ENCODE measurements around the gene NADK.

The NADK gene, protein sequence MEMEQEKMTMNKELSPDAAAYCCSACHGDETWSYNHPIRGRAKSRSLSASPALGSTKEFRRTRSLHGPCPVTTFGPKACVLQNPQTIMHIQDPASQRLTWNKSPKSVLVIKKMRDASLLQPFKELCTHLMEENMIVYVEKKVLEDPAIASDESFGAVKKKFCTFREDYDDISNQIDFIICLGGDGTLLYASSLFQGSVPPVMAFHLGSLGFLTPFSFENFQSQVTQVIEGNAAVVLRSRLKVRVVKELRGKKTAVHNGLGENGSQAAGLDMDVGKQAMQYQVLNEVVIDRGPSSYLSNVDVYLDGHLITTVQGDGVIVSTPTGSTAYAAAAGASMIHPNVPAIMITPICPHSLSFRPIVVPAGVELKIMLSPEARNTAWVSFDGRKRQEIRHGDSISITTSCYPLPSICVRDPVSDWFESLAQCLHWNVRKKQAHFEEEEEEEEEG

DNA sequence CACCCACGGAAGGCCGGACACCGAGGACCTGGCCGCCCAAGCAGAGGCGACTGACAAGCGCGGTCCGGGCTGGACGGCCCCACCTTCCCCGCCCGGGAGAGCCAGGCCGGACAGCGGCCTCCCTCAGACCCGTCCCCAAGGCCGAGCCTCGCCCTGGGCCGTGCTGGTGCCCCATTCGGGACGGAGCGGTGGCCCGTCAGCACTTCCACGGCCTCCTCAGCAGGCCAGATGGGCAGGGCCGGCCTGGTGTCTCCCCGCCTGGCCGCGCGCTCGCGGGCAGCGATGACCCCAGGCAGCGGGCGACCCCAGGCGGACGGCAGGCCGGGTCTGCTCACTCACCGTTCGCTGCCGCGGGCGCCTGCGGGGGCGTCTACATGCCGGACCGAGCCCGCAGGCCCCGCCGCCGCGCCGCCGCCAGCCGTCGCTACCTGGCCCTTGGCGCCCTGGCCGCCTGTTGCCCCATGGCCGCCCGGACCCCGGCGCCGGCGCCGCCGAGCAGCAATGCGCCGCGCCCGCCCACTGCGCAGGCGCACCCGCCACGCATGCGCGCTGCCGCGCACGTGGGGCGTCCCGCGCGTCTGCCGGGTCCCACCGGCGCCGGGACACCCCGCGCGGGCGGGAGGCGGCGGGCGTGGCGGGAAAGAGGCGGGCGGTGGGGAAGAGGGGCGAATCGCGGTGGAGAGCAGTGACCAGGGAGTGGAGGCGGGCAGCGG lies at the start of gene NADK:
TSS of gene NADK (minus strand) at position 521 of the 713 bp plus-strand sequence. CDS start 13,064 bp downstream, outside the sequence.
- peak; percentile 82 for DNase-seq

DNA sequence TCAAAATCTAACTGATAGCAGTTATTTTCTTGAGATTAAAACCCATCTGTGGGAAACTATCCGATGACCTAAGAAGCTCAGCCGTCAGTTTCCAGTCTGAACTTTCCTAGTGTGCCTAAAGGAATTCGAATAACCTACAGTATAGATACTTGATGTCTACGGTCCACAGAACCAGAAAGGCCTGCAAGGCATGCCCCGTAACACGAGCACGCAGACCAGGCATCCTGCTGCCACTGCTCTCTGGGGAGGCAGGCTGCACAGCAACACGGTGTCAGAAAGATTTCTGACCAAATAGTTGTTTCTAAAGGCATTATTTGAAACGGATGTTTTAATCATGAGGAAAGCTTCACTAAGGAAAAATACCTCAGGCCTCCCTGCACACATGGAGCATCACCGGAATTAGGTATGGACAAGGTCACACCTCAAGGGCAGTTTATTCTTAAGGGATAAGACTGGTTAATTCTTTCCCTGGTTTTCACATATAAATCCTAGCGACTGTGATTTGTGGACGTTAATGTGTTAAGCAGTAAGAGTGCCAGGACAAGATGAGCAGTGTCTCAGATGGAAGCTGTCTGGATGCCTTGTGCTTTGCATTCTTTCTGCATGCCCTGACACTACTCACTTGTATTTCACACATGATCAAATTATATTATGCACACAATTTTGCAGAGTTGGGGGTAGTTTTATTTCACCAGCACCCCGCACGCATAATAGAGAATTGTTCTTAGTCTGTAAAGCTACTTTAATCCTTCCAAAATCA lies 49.0 kb upstream of the NADK start:
- no peak for DNase-seq

DNA sequence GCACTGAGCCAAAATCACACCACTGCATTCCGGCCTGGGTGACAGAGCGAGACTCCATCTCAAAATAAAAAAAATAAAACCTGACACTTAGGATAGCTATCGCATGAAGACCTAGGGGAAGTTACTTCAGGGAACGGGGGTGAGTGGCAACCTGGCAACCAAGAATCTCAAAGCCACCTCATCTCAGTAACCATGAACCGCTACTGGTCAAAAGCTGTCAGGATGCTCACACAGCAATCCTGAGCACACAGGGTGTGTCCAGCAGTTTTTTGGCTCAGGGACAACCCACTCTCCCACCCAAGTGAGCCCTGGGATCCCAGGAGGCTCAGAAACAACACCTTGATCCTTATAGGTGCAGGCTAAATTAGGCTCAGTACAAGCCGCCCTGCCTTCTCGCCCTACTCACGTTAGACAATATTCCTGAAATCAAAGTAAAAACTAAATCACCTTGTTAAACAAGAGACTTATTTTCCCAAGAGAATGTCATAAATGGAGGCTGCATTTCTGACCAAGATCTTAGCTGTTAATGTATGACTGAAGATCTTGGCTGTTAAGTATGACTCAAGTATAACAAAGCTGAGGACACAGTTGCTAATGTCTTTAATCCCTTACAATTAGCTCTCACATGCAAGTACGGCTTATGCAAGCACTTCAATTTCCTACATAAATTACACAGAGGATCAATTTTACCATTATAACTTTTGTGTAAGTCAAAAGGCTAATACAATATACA lies 48.3 kb upstream of the NADK start:
- peak; percentile 23 for DNase-seq

GRCh38 chr1:1825217-1825616 lies 46.9 kb upstream of the NADK start:
- DNase-seq = peak; percentile 48

DNA sequence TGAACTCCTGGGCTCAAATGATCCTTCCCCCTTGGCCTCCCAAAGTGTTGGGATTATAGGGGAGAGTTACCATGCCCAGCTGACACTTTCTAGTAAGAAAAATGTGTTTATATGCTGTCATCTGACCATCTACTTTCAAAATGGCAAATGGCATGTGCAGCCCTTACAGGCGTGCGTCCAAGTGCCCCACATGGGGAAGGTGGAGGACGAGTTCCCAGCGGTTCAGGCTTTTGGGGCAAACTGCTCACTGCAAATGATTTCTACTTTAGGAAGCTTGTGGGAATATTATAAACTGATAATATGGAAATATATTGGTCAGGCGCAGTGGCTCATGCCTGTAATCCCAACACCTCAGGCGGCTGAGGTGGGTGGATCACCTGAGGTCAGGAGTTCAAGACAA lies 41.5 kb upstream of the NADK start:
- DNase-seq = no peak

DNA sequence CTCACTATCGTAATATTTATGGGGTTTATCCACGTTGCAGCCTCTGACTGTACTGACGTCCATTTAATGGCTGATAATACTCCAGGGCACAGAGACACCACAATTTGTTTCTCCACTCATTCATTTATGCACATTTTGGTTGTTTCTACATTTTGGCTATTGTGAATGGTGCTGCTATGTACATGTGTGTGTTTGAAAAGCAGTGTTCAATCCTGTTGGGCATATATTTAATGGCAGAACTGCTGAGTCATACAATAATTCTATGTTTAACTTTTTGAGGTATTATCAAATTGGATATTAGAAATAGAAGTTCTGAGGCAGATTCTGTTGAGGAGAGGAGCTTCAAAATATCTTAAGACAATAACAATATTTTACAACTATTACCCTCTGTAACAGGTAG lies 39.0 kb upstream of the NADK start:
- no peak for DNase-seq

DNA sequence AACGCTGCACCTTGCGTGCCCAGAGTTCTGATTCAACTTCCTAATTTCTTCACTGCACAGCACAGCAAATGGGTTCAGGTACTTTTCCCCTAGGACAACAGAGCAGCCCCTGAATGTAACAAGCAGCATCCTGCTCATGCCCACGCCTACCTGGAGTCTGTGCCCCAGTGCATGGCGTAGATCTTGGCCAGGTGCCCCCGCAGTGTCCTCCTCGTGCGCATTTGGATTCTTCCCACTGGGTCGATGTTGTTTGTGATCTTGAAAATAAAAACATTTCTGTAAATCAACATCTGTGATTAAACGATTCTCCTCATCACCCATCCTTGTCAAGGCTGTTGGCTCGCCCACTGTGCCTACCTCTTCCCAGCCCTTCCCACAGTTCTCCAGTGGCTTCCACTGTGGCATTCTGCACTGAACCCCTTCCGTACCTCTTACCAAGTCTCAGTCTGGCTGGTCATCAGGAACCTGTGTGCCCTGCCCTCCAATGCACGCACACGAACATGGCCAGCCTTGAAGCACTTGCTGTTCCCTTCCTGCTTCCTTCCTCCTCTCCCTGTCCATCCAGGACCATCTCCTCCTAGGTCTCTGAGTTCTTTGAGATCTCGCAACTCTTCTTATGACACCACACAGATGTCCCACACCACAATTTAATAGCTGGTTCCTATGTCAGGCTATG lies 37.5 kb upstream of the NADK start:
- DNase-seq = no peak

DNA sequence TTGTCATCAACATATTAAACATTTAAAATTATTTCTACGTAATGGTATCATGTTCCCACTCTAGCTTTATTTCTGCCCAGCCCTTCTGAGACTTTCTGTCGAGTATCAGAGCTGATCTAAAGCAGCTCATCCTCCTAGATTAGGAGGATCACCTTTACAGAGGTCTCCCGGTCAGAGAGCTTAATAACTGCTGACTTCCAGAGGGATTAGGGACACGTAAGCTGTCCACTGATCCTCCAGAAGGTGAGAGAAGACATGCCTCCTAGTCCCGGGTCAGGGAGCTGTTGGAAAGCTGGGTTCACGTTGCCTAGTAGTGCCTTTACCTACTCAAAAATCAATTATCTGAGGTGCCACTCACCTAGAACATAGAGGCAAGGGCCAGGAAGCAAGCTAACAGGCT lies 31.2 kb upstream of the NADK start:
- DNase-seq = no peak

- no peak for DNase-seq
Measured at GRCh38 chr1:1808206-1808605, 29.9 kb upstream of the NADK start.

GRCh38 chr1:1806890-1807289 lies 28.6 kb upstream of the NADK start:
- no peak for DNase-seq

GRCh38 chr1:1804301-1804700 lies 26.0 kb upstream of the NADK start:
- no peak for DNase-seq

DNA sequence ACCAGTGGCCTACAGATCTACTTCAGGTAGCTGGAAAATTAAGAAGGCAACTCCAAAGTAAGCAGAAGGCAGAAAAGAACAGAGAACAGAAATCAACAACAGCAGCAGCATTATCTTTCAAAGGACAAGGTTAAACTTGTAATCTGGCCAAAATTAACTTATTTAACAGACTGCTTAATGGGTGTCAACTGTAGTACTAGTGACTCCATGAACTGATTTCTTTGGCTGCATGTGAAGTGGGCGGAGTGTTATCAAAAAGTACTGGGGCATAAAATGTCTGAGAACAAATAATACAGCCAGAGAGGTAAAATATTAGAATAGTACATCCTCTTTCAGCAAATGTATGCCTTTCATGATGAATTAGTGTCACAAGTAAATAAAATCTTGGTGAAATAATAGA lies 24.6 kb upstream of the NADK start:
- DNase-seq = no peak

- no peak for DNase-seq
Measured at GRCh38 chr1:1799716-1800115, 21.4 kb upstream of the NADK start.

DNA sequence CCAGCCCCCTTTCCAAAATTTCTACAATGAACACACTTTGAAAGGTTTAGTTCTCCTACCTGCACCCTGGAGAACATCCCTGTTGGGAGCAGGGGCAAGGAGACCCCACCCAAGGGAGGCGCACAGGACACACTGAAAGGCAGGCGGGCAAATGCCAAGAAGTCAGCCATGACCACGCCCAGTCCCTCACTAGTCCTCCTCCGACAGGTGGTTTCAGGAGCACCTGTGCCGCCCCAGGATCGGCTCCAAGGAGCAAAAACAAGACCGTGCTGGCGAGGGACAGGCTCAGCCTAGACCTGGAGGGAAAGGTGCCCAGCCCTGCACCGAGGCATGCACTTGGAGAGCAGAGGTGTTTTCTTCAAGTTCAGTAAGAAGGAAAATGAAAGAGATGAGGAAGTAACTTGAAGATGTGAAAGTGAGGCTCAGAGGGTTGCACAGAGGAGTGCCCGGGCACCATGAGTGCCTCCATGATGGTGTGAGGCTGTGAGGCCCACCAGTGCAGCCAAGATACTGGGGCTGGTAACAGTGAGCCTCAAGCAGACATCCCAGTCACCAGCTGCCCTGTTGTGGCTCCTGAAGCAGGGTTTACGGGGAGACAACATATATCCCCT lies 19.6 kb upstream of the NADK start:
- no peak for DNase-seq

DNA sequence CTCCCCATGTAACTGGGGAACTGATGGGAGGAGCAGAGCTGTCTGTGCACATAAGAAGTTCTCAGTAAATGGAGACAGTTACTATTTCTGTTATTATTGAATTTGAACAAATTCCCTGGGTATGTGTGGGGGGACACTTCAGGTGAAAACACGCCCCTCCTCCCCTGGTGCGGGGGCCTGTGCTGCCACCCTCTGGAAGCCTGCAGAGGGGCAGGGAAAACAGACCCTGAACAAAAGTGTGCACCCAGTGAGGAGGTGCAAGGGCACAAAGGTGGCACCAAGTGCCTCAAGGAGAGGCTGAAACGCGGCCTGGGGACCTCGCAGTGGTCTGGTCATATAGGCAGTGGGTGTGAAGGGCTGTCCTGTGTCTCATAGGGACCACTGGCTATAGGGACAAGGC lies 18.2 kb upstream of the NADK start:
- DNase-seq = no peak

DNA sequence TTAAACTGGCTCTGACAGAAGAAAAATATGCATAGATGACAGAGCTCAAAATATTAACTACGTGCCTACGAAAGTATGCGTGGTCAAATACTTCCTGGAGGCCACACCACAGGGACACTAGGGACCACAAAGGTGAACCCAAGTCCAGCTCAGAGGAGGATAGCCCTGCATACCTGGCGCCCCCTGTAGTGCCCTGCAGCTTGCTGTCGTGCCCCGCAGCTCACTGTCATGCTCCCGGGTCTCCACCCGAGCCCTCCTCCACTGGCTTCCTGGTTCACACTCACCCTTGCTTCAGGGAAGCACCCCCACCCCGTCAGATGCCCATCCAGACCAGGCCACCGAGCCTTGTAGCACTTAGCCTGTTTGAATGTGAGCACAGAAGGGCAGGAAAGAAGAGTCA lies 16.7 kb upstream of the NADK start:
- DNase-seq = no peak

DNA sequence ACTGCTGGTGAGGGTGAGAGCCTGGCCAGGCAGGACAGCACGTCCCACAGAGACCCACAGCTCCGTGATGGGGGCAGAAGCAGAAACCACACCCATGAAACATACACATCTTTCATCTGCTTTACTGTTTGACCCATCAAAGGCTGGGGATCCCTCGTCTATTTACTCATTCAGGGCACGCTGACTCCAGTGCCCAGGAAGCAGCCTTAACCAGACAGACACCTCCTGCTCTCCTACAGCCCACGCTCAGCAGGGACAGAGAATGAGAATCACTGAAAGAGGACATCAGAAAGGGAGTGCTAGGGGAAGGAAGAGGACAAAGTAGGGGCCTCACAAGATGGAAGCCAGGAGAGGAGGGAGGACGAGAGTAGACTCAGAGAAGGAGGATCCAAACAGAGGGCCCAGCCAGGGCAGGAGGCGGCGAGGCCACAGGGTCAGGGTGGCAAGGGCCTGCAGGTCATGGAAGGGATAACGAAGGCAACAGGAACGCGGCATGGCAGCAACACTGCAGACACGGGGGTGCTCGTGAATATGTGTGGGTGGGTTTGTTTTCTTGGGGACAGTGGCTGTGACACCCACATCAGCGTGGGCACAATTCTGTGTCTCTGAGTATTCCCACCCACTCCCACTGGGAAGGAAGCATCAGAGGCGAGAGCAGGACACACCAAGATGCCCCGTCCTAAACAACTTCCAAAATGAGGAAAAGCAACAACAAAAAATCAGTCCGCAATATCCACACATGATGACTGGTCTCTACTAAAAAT lies 15.4 kb upstream of the NADK start:
- DNase-seq = no peak

DNA sequence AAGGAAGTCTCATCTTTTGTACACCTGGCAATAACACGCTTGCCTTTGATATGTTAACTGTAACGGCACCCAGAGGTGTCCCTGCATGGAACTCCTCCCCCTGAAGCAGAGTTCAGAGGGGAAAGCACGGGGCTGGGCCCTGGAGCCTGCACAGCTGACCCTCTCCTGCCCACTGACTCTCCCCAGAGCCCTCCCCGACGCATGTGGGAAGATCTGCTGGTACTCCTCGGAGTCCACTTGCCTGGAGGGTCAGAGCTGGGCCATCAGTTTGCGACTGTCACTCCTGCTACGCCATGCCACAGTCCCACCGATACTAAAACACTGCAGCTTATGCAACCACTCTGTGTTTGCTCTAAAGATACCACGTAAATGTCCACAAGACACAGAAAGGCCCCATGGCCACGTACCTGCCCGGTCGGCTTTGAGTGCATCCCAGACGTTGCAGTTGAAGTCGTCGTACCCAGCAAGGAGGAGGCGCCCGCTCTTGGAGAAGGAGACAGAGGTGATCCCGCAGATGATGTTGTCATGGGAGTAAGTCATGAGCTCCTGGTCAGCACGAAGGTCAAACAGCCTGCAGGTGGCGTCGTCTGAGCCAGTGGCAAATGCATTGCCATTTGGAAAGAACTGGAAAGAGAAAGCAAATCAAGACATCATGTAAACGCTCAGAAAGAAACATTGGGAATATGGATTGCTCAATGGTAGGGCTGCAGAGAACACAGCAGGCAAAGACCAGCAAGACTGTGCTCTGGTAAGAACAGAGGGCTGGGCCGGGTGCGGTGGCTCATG lies 10.6 kb upstream of the NADK start:
- no peak for DNase-seq

DNA sequence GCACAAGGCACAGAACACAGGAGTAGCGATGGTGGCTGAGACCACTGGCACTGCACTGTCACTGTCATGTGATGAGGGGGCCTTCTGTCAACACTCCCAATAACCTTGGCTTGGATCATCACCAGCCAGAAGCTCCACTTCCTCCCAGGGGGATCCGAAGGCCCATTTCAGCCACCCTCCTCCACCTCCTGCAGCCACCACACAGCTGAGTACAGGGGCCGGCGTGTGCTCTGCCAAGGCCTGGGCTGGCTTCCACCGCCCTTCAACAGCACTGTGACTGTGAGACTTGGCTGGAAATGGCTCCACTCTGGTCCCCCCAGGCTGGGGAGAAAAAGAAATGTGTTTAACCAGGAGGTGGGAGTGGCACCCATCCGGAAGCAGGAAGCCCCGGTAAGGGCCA lies 9.9 kb upstream of the NADK start:
- DNase-seq = no peak

All from activated CD4-positive, alpha-beta T cell treated with anti-CD3 and anti-CD28 coated beads, Interleukin-2, Interleukin-6, amounts not matched to agents 100 ng/mL and 50 ng/mL, durations not matched to agents 16 hours and 8 hours (primary cell).